NT2/D1 (cell line): ENCODE results near the gene CTRB2.

Experiments used
- DNase-seq: peaks from one replicate; pipeline ENCODE4 v3.0.0-alpha.2; 2011; ENCODE audit warnings: low read depth, low spot score
- H3K27me3 ChIP-seq: 2 replicates; pipeline ENCODE4 v1.6.0; 2011; ENCODE audit warnings: mild to moderate bottlenecking; ENCODE audit not compliant: insufficient read length, insufficient read depth
- H3K36me3 ChIP-seq: 2 replicates; pipeline ENCODE4 v1.6.1; 2011; ENCODE audit warnings: mild to moderate bottlenecking, low read length, mixed read lengths; ENCODE audit not compliant: insufficient read depth, insufficient read length
- H3K4me1 ChIP-seq: 2 replicates; pipeline ENCODE4 v1.5.1; 2011; ENCODE audit not compliant: insufficient read depth, insufficient read length
- H3K4me3 ChIP-seq: 2 replicates; pipeline ENCODE4 v1.5.1; 2011; ENCODE audit warnings: low read depth; ENCODE audit not compliant: insufficient read length
- H3K9ac ChIP-seq: 2 replicates; pipeline ENCODE4 v1.6.0; 2011; ENCODE audit warnings: low read depth; ENCODE audit not compliant: insufficient read length
- H3K9me3 ChIP-seq: 2 replicates; pipeline ENCODE4 v1.5.1; 2011; ENCODE audit warnings: mild to moderate bottlenecking, low read length; ENCODE audit not compliant: insufficient read depth
- SUZ12 ChIP-seq: IDR thresholded peaks from 2 replicates; pipeline ENCODE4 v1.6.1; 2011; ENCODE audit not compliant: insufficient read length, insufficient read depth; ENCODE audit errors: extremely low read depth
- YY1 ChIP-seq: IDR thresholded peaks from 2 replicates; pipeline ENCODE4 v1.6.1; 2011; ENCODE audit not compliant: insufficient read length, insufficient read depth
- ZNF274 ChIP-seq: IDR thresholded peaks from 2 replicates; pipeline ENCODE4 v1.6.1; 2011; ENCODE audit warnings: mild to moderate bottlenecking, low read depth, low read length

Gene CTRB2

GRCh38 chr16:75195811-75196790, 10.9 kb downstream of the CTRB2 start:
- H3K9ac ChIP-seq = no peak overlapping the region
- no peak overlapping the region for H3K4me3 ChIP-seq
- peaks cover 7% of the 10 kb centered on the region; the same call in 1 of the 2 replicates for H3K9me3 ChIP-seq
- no peaks in the 10 kb centered on the region for H3K36me3 ChIP-seq
- no peaks in the 10 kb centered on the region for H3K27me3 ChIP-seq
- TF ChIP-seq SUZ12 (no peak), YY1 (no peak), ZNF274 (no peak)
- DNase-seq = no peak
- peaks cover 2% of the 10 kb centered on the region for H3K4me1 ChIP-seq

DNA sequence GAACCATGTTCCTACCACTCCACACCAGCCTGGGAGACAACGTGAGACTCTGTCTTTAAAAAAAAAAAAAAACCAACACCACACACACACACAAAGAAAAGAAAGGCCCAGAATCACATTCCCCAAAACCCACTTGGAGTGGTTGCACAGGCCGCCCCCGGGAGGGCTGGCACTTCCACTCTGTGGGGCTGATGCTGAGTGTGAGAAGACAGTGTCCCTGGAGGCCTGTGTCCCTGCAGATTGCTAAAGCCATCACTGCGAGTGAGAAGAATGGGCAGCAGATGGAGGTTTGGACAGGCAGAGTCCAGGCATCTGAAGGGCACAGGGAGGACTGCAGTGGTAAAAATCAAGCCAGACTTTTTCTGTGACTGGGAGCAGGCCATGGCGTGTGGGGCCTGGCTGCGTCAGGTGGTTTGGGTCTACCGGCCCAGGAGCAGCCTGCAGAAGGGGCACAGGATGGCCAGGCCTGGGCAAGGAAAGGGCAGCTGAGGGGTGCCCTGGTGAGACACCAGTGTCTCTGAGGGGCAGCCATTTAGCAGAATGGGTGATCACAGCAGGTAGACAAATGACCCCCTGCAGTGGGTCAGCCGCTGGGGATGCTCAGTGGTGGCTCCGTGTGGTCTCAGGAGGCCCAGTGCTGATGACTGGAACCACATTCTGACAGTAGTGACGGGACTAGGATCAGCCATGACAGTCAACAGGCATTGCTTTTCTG, 13.1 kb downstream of the CTRB2 start:
- no peak overlapping the region for H3K4me3 ChIP-seq
- TF ChIP-seq SUZ12 = no peak
- TF ChIP-seq ZNF274 = 0 out of 2 replicates have a peak, but pooled peaks have one; percentile 42
- H3K36me3 ChIP-seq = no peaks in the 10 kb centered on the region
- no peaks in the 10 kb centered on the region for H3K27me3 ChIP-seq
- H3K9me3 ChIP-seq = peaks cover 7% of the 10 kb centered on the region; the same call in 1 of the 2 replicates
- no peak for DNase-seq
- peaks cover 2% of the 10 kb centered on the region for H3K4me1 ChIP-seq
- H3K9ac ChIP-seq = no peak overlapping the region

GRCh38 chr16:75193265-75193650, 13.7 kb downstream of the CTRB2 start:
- Histone ChIP-seq H3K27me3 (no peaks in the 10 kb centered on the region), H3K9me3 (peaks cover 7% of the 10 kb centered on the region; the same call in 1 of the 2 replicates), H3K4me1 (peaks cover 2% of the 10 kb centered on the region), H3K9ac (no peak overlapping the region), H3K36me3 (no peaks in the 10 kb centered on the region), H3K4me3 (no peak overlapping the region)
- no peak for DNase-seq
- no peak for TF ChIP-seq ZNF274

GRCh38 chr16:75192606-75193264, 14.2 kb downstream of the CTRB2 start:
- TF ChIP-seq SUZ12 (no peak), ZNF274 (no peak), YY1 (no peak)
- peaks cover 7% of the 10 kb centered on the region; the same call in 1 of the 2 replicates for H3K9me3 ChIP-seq
- no peak for DNase-seq
- no peaks in the 10 kb centered on the region for H3K4me1 ChIP-seq
- H3K36me3 ChIP-seq = no peaks in the 10 kb centered on the region
- no peak overlapping the region for H3K4me3 ChIP-seq
- no peaks in the 10 kb centered on the region for H3K27me3 ChIP-seq
- H3K9ac ChIP-seq = no peak overlapping the region

DNA sequence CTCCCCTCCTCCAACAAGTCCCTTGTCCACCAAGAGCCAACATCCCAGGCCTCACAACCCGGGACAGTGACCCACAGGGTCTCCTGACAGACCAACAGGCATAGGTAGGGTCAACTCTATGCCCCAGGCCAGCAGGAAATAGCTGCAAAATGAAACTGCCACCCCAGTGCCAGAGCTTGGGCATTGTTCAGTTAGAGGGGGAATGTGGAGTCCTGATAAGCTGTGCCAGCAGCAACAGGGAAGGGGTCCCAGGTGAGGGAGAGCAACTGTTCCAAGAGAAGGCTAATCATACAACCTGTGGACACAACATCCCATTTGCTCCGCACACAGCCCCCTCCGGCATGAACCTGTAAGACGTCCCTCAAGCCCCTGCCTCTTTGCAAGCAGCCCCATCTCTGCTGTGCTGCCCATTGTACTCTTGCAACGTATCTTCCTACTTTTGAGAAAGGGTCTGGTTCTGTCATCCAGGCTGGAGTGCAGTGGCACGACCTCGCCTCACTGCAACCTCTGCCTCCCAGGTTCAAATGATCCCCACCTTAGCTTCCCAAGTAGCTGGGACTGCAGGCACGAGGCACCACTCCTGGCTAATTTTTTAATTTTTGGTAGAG, 17.2 kb downstream of the CTRB2 start:
- TF ChIP-seq YY1 = no peak
- no peak overlapping the region for H3K4me3 ChIP-seq
- no peaks in the 10 kb centered on the region for H3K36me3 ChIP-seq
- H3K4me1 ChIP-seq = no peaks in the 10 kb centered on the region
- peaks cover 7% of the 10 kb centered on the region; the same call in 1 of the 2 replicates for H3K9me3 ChIP-seq
- H3K9ac ChIP-seq = no peak overlapping the region
- H3K27me3 ChIP-seq = no peaks in the 10 kb centered on the region
- no peak for DNase-seq

GRCh38 chr16:75188832-75189477, 18.0 kb downstream of the CTRB2 start:
- TF ChIP-seq YY1 (no peak), SUZ12 (no peak), ZNF274 (no peak)
- Histone ChIP-seq H3K36me3 (no peaks in the 10 kb centered on the region), H3K27me3 (no peaks in the 10 kb centered on the region), H3K4me3 (no peak overlapping the region), H3K9me3 (peaks cover 1% of the 10 kb centered on the region; the same call in 1 of the 2 replicates), H3K9ac (no peak overlapping the region), H3K4me1 (no peaks in the 10 kb centered on the region)
- no peak for DNase-seq
